GM19467 (cell line): ENCODE data around the gene FITM1.

Source experiments
- ATAC-seq: cut with Tn5 transposase; IDR thresholded peaks from one replicate; pipeline ENCODE4 v1.9.1; 2021; ENCODE audit warnings: mild to moderate bottlenecking, moderate library complexity; ENCODE audit not compliant: unreplicated experiment

The FITM1 gene

GRCh38 chr14:24138396-24139271, 8.2 kb downstream of the FITM1 start:
- no peak for ATAC-seq

- ATAC-seq = no peak
These were observed 8.9 kb downstream of the FITM1 start for GRCh38 chr14:24139272-24139934.

- ATAC-seq = peak; percentile 85
These were observed 10.8 kb downstream of the FITM1 start, which contains the start of gene EMC9 for GRCh38 chr14:24141097-24141880. Gene EMC9 (minus strand): TSS chr14:24141591. CDS start chr14:24141304, 287 bp downstream.

GRCh38 chr14:24143511-24143910, 13.1 kb downstream of the FITM1 start:
- no peak for ATAC-seq

- ATAC-seq = no peak
These were observed 14.0 kb downstream of the FITM1 start for GRCh38 chr14:24144451-24144850.

GRCh38 chr14:24145219-24145618, 14.8 kb downstream of the FITM1 start:
- ATAC-seq = no peak

- ATAC-seq = no peak
These were observed 15.4 kb downstream of the FITM1 start for GRCh38 chr14:24145690-24146452.

GRCh38 chr14:24146453-24146977, 16.1 kb downstream of the FITM1 start, which contains the start of gene PSME2:
Gene PSME2 (minus strand): TSS chr14:24146610. CDS start chr14:24146581, 29 bp downstream.
- peak; percentile 59 for ATAC-seq

GRCh38 chr14:24146978-24147760, 16.7 kb downstream of the FITM1 start, which contains the start of gene RNF31:
Gene RNF31 (plus strand): TSS chr14:24147498. CDS start chr14:24147699, 201 bp downstream.
- ATAC-seq = peak; percentile 78

GRCh38 chr14:24147761-24148428, 17.4 kb downstream of the FITM1 start:
- no peak for ATAC-seq

- no peak for ATAC-seq
These were observed 19.0 kb downstream of the FITM1 start for GRCh38 chr14:24149302-24149969.

- no peak for ATAC-seq
These were observed 19.6 kb downstream of the FITM1 start for GRCh38 chr14:24150061-24150460.

- no peak for ATAC-seq
These were observed 20.1 kb downstream of the FITM1 start for GRCh38 chr14:24150567-24150966.

GRCh38 chr14:24150993-24151392, 20.5 kb downstream of the FITM1 start:
- ATAC-seq = no peak

GRCh38 chr14:24151404-24152080, 21.1 kb downstream of the FITM1 start:
- ATAC-seq = no peak

GRCh38 chr14:24155100-24155499, 24.6 kb downstream of the FITM1 start:
- no peak for ATAC-seq

GRCh38 chr14:24156840-24157239, 26.4 kb downstream of the FITM1 start:
- no peak for ATAC-seq

- no peak for ATAC-seq
These were observed 26.9 kb downstream of the FITM1 start for GRCh38 chr14:24157331-24157730.
